GM21526 (cell line): ENCODE results near the gene GALE.
"Not testable (repeated sequence)": the region's sequence is repeated elsewhere in the genome, so short reads cannot be mapped to it uniquely, and the experiment has no call there.

Experiments
- ATAC-seq: cut with Tn5 transposase; IDR thresholded peaks from one replicate; pipeline ENCODE4 v1.9.1; 2021; ENCODE audit warnings: moderate library complexity; ENCODE audit not compliant: unreplicated experiment, low FRiP score

The GALE gene

DNA sequence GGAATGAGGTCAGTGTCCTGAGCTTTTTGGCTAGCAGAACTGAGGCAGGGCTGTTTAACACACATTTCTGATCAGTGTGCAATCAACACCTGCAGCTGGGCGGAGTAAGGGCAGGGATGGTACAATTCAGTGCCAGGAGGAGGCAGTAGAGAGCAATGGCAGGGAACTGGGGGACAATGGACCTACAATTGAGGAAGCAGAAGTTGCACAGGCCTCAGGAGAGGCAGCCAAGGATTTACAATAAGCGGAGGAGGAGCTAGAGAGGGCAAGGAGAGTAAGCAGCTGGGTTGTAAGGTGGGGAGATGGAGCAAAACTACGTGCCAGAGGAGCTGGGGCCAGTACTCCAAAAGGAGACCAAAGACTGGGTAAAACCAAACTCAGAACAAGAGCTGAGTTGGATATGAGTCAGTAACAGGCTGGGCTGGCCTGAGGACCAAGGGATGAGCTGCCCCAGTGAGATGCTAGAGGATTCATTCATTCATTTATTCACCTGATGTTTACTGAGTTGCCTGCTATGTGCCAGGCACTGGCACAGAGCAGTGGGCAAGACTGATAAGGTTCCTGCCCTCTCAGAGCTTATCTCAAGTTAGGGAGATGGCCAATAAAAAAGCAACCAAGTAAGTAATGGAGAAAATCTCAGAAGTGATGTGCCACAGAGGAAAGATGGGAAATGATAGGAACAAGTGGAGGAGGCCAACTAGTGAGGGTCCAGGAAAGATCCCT lies 10.4 kb upstream of the GALE start:
- ATAC-seq = no peak

DNA sequence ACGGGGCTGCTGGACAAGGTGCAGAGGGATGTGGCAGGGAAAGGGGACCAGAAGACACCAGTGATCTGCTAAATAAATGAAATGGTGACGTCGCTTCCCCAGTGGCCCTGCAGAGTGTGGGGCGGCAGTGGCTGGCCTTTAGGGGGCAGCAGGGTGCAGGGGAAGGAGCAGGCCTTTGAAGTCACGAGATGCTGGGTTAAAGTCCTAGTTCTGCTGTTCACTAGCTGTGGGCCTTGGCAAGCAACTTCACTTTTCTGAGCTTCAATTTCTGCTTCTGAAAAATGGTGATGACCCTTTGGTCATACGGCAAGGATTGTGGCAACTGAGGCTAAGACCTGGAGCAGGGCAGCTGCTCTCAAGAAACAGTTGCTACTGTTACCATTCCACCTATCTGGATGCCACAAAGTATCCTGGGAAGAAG lies 9.2 kb upstream of the GALE start:
- ATAC-seq = no peak

DNA sequence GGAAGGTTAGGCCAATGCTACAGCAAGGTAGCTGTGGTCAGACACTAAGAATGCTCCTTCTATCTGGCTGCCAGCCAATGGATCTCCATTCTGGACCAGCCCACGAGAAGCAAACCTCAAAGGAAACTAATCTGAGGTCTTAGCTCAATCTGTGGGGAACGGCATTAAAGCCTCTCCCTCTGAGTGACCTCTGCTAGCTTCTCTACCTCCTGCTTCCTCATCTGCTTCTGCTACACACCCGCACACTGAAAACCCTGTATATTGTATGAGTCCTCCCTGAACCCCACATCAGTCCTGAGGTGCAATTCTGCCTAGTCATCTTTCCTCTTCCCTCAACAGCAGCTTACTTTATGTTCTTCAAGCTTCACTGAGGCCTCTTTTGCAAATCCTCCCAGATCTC lies 6.9 kb upstream of the GALE start:
- no peak for ATAC-seq

GRCh38 chr1:23806280-23806679 lies 5.7 kb upstream of the GALE start:
- ATAC-seq = no peak

- ATAC-seq = no peak
Observed at GRCh38 chr1:23805025-23805424, 4.5 kb upstream of the GALE start.

- no peak for ATAC-seq
Observed at GRCh38 chr1:23804183-23804835, 3.8 kb upstream of the GALE start.

GRCh38 chr1:23803674-23804073 lies 3.1 kb upstream of the GALE start:
- no peak for ATAC-seq

DNA sequence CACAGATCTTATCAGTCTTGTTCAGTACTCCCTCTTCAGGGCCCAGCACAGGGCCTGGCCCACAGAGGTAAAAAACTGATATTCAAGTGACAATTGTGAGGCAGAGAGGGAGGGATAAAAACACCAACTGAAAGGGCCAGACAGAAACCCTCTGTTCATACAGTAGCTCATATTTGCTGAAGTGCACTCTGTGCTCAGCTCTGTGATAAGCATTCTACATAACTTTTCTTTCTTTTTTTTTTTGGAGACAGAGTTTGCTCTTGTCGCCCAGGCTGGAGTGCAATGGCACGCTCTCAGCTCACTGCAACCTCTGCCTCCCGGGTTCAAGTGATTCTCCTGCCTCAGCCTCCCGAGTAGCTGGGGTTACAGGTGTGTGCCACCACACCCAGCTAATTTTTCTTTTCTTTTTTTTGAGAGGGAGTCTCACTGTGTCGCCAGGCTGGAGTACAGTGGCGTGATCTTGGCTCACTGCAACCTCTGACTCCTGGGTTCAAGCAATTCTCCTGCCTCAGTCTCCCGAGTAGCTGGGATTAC lies 2.3 kb upstream of the GALE start:
- not testable (repeated sequence) for ATAC-seq

GRCh38 chr1:23801876-23802275 lies 1.3 kb upstream of the GALE start:
- ATAC-seq = no peak

DNA sequence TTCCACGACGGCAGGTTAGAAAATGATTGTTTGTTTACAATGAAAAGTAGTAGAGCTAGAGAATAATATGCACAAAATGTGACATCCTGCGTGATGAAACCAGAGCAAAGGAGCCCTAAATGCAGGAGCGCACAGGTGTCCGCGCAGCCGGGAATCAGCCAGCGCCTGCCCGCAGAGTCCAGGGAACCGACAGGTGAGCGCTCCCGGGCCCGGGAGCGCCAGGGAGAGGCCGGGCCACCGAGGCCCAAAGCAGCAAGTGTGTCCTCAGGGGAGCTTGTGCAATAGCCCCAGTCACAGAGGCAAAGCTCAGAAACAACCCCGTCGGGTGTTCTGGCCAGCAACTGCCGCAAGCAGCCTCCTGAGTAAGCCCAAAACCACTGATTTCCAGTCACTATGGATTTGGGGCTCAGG lies 789 bp upstream of the GALE start:
- no peak for ATAC-seq

DNA sequence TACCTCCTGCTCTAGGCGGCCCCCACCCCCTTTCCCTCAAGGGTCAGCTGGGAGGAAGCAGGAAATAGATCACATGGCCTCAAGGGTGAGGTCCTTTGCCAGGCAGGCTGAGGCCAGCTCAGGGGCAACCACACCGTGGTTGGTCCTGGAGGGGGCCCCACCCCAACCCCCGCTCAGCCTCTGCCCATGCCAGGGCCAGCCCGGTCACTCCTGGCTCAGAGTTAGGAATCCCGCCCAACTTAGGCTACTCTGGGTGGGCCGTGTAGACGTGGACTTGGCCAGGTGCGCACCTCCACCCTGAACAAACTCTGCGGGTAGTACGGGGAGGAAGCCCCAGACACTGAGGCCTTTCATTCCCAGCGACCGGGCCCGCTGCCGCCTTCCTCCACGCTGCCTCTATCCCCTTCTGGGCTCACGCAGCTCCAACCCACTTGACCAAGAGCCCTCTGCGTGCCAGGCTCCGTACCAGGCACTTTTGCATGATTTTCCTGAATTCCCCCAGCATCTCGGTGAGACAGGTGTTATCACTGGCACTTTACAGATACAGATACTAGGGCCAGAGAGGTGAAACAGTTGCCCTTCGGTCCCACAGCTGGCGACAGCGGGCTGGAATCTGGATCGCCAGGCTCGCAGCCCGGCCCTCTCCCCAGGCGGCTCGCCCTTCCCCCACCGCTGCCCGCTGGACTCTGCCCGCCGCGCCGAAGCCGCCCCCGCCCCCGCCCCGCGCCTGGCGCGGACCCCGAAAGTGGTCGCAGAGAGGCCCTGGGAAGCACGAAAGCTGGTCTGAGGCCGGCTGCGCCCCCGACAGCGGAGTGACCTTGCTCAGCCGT lies 769 bp downstream of the GALE start:
- ATAC-seq = peak; percentile 6

DNA sequence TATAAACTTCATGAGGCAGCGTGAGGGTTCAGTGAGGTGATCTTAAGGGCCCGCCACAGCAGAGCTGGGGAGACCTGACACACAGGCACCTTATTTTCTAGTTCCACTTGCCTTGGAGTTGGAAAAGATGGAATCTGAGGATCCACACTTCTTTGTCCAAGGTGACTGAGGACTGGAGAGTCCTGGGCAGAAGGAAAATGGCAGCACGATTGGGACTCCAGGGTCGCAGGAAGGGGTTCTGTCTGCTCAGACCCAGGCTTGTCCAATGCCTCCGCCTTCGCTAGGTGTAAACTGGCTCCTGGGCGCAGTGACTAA lies 1.3 kb downstream of the GALE start:
- no peak for ATAC-seq

DNA sequence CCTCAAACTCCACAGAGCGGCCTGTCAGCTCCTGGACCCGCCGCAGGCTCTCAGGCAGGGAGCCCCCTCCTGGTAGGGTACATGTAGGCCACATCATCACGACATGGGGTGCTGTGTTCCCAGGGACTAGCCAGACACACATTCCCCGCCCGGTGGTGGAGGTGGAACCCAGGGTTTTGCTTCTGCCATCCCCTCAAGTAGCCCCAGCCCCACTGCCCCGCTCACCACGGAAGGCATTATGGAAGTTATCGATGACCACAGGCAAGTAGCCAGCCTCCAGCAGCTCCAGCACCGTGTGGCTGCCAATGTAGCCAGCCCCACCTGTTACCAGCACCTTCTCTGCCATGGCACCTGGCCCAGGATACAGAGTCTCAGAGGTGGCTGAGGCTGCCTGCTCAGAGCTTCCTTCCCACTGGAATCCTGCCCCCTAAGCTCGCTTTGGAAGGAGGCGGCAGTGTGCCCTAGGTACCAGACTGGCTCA lies 1.9 kb downstream of the GALE start:
- ATAC-seq = no peak

DNA sequence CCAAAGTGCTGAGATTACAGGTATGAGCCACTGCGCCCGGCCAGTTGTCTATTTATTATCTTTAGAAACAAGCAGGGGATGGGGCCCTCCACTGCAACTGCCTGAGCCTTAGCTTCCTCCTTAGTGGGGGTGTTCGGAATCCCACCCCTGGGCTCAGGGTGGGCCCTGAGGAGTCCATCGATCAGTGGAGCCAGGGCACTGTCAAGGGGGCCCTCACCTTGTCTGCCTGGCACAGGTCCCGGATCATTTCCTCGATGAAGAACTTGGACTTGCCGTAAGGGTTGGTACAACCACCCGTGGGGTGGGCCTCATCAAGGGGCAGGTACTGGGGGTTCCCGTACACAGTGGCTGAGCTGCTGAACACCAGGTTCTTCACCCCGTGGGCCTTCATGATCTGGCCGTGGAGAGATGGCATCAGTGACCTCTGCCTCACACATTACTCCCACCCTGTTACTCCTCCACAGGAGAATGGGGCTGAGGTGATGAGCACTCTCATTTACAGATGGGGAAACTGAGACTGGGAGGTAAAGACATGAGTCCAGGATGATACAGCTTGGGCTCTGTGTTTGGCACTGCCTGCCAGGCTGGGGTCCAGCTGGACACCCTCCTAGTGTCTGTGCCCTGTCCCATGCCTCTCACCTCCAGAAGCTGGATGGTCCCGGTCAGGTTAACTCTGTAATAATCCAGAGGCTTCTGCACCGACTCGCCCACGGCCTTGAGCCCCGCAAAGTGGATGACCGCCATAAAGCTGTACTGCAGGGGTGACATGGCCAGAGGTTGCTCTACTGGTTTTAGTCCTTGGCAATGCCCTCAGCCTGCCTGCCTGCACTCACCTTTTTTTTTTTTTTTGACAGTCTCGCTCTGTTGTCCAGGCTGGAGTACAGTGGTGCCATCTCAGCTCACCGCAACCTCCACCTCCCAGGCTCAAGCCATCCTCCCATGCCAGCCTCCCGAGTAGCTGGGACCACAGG lies 2.8 kb downstream of the GALE start:
- ATAC-seq = no peak

- ATAC-seq = no peak
Observed at GRCh38 chr1:23796466-23797271, 3.9 kb downstream of the GALE start.

- no peak for ATAC-seq
Observed at GRCh38 chr1:23795676-23796465, 4.7 kb downstream of the GALE start.

- ATAC-seq = not testable (repeated sequence)
Observed at GRCh38 chr1:23794732-23795182, 5.8 kb downstream of the GALE start.
